Stimulated activated CD4-positive, alpha-beta T cell treated with anti-CD3 and anti-CD28 coated beads, Interleukin-15, amount 100 ng/mL, for 48 hours (primary cell): ENCODE results near the gene IDUA.
"Not testable (repeated sequence)": the region's sequence is repeated elsewhere in the genome, so short reads cannot be mapped to it uniquely, and the experiment has no call there.

ENCODE experiments used
- DNase-seq, 2 donors: peaks; one replicate each; pipeline ENCODE4 v3.0.0-alpha.2; 2020; ENCODE audit warnings: low read depth in 2 of 2

IDUA gene

DNA sequence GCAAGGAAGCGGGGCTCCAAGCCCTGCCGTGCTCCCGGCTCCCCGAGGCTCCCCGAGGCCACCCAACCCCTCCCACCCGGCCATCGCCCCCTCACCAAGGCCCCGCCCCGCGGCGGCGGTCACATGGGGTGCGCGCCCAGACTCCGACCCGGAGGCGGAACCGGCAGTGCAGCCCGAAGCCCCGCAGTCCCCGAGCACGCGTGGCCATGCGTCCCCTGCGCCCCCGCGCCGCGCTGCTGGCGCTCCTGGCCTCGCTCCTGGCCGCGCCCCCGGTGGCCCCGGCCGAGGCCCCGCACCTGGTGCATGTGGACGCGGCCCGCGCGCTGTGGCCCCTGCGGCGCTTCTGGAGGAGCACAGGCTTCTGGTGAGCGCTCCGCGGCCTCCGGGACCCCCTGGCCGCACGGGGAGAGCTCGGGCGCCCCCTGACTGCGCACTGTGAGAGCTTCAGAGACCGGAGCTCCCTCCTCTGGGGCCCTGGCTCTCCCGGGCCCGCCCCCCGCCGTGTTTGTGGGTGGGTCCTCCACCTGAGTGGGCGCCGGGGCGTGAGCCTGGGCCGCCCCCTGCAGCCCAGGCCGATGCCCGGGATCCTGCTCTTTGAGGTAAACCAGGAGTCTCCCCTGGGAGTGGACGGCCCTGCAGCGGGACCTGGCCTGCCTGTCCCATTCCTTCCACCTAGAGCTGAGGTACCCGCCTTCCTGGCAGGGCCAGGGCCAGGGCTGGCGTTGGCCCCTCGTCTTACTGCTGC, at the start of gene IDUA:
Gene IDUA, plus strand, starts transcription at position 166 of the 745 bp plus-strand sequence. Its CDS starts 41 bp downstream, at position 207.
- peak; percentile 61 to 84 for DNase-seq

DNA sequence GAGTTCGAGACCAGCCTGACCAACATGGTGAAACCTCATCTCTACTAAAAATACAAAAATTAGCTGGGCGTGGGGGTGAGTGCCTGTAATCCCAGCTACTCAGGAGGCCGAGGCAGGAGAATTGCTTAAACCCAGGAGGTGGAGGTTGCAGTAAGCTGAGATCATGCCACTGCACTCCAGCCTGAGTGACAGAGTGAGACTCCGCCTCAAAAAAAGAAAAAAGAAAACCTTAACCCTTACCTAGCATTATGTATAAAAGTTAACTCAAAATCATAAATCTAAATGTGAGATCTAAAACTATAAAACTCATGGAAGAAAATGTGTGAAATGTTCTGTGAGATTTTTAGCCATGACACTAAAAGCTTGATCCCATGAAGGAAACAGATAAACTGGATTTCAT, 47.3 kb upstream of the IDUA start:
- DNase-seq, result not testable (repeated sequence)

DNA sequence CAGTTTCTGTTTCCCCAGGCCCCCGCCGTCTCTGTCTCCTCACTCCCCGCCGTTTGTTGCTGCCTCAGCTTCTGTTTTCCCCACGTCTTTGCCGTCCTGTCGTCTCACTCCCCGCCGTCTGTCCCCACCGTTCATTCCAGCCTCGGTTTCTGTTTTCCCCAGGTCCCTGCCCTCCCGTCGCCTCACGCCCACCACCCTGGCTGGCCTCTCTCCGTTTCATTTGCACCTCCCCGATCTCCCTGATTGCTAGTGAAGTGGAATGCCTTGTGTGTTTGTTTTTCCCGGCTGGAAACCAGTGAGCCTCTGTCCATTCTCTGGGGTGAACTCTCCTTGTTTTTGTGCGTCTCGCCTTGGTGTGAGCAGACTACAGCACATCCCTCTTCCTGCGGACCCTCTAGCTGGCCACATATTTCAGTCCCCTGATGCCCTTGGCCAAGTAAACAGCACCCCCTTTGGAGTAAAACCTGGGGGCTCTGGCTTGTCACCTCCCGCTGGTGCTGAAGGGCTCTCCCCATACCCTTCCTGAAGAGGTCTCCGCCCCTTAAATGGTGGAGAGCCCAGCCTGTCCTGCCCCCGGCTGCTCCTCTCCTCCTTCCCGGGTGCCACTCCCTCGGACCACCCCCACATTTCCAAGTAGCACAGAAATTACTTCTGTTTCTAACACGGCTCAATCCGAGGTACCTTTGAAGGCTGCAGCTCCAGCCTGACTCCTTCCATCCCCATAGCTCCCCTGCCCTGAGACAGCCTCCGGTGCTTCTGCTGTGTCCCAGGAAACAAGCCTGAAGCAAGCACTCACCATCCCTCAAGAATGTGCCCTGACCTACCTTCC, 41.4 kb upstream of the IDUA start:
- no peak for DNase-seq

DNA sequence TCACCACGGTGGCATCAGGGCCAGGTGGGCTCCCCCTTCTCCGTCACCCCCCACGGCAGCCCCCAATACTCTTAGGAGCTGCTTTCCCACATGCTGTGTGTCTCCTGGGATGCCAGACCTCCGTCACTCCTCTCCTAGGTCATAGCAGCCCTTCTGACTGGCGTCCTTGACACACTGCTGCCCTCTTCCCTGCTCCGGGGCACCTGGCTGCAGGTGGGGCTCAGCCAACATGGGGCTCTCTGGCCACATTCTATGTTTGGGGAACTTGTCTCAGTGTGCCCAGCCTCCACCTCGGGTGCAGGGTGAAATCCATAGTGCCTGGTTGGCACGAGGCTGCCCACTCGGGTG, 40.8 kb upstream of the IDUA start:
- no peak for DNase-seq

DNA sequence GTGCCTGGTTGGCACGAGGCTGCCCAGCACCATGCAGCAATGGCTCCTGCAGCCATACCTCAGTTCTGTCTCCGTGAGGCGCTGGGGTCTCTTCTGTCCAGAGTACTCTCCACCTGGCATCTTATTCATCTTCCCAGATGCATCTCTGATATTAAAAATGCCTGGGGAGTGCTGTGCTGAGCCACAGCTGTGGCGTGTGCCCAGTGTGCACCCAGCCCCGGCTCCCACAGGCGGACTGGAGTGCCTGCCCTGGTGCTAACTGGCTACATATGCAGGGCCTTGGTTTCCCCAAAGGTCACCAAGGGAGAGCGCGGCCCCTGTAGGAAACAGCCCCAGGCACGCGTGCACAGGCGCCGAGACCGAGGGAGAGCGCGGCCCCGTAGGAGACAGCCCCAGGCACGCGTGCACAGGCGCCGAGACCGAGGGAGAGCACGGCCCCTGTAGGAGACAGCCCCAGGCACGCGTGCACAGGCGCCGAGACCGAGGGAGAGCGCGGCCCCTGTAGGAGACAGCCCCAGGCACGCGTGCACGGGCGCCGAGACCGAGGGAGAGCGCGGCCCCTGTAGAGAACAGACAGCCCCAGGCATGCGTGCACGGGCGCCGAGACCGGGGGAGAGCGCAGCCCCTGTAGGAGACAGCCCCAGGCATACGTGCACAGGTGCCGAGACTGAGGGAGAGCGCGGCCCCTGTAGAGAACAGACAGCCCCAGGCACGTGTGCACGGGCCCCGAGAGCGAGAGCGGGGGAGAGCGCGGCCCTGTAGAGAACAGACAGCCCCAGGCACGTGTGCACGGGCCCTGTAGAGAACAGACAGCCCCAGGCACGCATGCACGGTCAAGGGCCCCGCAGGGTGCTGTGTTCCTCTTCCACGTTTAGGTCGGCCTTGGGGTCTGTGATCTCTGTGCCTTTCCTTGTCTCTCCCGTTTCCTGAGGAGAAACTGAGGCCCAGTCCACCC, 40.0 kb upstream of the IDUA start:
- no peak for DNase-seq

DNA sequence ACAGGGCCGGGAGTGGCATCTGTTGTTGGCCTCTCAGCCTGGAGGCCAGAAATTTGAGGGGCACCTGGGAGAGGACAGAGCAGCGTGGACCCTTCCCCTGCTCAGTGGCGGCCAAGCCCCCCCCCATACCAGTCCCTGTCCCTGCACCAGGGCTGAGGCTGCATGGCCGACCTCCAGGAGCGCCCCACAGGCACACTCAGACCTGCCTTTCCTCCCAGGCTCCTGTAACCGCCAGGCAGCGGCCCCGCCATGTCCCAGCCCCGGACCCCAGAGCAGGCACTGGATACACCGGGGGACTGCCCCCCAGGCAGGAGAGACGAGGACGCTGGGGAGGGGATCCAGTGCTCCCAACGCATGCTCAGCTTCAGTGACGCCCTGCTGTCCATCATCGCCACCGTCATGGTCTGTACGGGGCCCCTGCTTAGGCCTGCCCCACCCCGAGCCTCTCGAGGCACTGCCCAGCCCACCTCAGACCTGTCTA, 39.3 kb upstream of the IDUA start:
- no peak for DNase-seq

DNA sequence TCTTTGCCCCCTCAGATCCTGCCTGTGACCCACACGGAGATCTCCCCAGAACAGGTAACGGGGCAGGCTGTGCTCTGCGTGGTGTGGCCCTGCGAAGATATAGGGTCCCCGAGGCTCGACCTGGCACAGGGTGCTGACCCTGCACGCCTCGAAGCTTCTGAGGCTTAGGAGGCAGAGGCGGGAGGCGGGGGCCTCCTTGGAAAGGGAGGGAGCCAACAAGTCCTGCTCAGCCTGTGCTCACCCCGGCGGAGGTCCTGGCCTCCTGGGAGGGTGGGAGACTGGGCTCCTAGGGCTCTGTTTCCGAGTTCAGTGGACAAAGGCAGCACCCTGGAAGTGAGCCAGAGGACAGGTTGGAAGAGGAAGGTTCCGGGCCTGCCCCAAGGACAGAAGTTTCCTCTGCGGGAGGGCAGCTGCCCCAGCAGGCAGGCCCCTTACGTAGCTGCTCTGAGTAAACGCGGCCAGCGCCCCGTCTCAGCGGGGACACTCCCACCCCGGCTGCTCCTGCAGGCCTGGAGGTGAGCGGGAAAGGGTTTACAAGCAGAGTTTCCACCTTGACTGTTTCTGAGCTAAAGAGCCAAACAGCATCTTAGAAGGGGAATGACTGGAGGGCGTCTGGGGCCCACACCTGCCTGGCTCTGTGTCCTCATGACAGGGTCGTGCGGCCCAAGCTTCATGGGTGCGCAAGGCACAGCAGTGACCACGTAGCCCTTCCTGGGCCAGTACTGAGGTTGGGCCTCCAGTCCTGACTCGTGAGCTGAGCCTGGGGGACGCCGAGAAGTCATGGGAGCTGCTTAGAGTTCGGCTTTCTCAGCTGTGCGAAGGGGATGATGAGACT, 38.5 kb upstream of the IDUA start:
- DNase-seq, result no peak

DNA sequence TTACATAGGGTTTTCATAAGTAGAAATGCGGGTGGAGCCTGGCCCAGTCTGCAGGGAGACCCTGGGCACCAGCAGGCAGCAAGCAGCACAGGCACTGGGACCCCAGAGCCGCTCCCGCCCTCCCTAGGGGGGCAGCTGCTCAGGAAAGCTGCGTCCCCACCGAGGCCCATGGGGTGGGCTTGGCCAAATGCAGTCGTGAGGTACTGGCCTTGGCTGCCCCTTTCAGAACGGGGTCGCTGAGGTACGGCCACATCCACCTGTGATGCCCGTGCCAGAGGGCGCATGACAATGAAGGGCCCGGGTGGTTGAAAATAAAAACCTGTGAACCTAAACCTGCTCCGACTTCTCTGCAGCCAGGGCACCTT, 37.9 kb upstream of the IDUA start:
- DNase-seq, result no peak

DNA sequence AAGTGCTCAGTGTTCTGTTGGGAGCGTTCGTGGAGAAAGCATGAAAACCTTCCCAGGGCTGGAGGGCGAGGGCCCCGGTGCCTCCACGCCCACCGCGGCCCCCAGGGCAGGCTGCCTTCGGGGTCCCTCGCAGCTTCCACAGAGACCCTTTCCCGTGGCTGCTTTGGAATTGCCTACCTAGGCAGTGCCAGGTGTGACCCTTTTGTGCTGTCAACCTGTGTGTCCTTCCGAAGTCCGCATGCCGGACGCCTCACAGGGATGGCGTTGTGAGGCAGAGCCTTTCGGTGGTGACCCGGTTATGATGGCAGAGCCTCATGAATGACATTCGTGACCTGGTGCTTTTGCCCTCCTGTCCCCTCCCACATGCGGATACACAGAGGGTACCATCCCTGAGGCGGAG, 37.2 kb upstream of the IDUA start:
- no peak for DNase-seq

DNA sequence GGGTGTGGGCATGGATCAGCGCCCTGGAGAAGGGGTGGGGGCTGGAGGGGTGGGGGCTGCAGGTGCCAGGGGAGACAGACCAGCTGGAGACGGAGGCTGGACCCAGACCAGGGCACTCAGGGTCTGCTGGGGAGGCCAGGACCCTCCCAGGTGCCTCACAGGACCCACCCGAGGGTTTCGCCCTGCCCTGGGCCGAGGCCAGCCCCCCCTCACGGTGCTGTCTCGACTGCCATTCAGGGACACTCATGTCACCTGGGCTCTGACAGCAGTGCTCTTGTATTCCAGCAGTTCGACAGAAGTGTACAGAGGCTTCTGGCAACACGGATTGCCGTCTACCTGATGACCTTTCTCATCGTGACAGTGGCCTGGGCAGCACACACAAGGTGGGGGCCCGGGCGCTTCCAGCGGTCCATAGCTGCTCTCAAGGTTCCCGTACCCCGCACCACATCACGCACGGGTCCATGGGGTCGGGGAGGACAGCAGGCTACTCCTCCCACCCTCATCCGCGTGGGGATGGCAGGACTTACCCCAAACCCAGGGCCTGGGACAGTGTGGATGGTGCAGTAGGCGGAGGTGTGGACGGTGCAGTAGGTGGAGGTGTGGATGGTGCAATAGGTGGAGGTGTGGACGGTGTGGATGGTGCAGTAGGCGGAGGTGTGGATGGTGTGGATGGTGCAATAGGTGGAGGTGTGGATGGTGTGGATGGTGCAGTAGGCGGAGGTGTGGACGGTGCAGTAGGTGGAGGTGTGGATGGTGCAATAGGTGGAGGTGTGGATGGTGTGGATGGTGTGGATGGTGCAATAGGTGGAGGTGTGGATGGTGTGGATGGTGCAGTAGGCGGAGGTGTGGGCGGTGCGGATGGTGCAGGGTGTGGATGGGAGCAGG, 36.5 kb upstream of the IDUA start:
- DNase-seq, result no peak

DNA sequence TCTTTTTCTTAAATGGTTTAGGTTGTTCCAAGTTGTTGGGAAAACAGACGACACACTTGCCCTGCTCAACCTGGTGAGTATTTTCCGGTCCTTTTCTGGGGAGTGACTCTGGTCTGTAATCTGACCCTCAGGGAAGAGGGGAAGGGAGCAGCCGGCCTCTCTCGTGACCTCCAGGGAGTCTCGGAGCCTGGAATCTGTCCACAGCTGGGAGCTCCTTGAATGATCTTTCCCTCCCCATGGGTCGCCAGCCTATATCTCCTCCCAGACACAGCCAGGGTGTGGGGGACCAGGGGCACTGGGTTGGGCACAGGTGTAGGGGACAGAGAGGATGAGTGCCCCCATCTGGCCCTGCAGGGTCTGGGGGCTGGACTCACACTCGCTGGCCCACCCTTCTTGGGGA, 35.7 kb upstream of the IDUA start:
- no peak for DNase-seq

DNA sequence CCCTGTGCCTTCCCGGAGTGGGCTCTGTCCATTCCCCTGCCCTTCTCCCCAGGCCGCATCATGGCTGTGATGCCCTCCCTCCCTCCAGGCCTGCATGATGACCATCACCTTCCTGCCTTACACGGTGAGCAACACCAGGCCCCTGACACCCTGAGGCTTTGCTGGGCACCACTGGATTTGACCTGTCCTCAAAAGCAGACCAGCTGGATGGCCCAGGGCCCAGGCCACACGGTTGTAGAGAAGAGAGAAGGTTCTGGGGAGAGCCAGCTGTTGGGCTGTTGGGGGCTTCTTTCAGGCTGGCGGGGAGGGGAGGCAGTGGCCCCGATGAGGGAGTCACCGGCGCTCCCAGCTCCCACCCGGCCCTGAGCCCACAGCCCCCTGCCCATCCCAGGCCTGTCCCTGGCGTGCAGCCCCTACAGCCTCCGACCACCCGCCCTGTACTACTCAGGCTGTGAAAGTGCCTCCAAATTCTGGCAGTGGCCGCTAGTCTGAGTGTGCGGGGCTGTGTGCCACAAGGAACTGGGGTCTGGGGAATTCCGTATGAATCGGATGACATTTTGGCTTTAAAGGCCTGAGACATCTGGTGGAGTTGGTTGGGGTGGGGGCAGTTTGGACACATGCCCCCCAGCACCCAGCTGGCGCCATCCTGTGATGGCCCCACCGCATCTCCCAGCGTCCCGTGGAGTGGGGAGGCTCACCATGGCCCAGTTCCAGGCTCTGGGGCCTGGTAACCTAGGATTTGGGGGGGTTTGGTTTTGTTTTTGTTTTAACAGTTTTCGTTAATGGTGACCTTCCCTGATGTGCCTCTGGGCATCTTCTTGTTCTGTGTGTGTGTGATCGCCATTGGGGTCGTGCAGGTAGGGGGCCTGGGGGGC, 35.0 kb upstream of the IDUA start:
- DNase-seq, result no peak

DNA sequence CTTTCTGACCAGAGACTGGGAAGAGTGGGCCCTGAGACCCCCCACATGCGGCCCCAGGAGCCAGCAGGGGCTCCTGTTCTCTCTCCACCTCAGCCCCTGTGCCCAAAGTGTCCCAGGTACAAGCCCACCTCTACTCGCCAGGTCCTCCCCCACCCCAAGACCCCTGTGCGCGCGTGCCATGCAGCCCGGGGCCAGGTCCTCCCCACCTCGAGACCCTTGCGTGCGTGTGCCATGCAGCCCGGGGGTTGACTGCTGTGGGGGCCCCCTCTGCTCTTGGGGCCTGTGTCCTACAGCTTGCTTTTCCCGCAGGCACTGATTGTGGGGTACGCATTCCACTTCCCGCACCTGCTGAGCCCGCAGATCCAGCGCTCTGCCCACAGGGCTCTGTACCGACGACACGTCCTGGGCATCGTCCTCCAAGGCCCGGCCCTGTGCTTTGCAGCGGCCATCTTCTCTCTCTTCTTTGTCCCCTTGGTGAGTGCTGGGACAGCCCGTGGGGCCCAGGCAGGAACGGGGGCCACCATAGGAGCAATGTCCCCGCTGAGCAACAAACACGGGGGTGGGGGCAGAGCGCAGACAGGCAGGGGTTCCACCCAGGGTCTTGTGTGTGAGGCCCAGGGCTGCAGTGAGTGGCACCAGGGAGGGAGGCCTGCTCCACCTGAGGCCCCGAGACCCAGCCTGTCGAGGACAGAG, 33.8 kb upstream of the IDUA start:
- DNase-seq, result no peak

DNA sequence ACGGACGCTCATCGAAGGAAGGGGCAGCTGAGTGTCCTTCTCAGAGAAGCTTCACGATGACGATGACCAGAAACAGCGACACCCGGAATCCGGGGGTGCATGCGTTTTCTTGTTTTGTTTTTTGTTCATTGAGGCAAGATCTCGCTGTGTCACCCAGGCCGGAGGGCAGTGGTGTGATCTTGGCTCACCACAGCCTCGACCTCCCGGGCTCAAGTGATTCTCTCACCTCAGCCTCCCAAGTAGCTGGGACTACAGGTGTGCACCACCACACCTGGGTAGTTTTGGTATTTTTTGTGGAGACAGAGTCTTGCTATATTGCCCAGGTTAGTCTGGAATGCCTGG, 33.3 kb upstream of the IDUA start:
- DNase-seq, result no peak

DNA sequence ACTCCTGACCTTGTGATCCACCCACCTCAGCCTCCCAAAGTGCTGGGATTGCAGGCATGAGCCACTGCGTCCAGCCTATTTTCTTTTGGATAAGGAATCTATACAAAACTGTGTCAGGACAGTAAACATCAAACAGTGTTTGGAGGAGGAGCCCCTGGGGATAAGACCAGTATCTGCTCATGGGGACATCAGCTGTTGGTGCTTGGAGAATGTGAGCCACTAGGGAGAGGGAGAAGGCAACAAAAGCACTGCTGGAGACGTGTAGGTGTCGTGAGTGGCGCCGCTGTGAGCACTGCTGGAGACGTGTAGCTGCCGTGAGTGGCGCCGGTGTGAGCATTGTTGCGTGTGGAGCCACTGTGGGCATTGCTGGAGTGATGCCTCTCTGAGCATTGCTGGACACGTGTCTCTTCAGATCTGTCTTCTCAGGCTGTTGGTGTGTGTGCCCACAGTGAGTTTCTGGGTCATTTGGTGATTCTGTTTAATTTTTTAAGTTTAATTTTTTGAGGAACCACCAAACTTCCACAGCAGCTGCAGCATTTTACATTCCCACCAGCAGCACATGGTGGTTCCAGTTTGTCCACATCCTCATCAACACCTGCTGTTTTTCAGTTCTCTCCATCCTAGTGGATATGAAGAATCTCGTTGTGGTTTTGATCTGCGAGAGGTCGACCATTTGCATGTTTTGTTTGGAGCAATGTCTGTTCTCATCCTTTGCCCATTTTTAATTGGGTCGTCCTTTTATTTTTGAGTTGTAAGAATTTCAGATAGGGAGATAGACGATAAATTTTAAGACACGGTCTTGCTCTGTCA, 32.4 kb upstream of the IDUA start:
- no peak for DNase-seq

DNA sequence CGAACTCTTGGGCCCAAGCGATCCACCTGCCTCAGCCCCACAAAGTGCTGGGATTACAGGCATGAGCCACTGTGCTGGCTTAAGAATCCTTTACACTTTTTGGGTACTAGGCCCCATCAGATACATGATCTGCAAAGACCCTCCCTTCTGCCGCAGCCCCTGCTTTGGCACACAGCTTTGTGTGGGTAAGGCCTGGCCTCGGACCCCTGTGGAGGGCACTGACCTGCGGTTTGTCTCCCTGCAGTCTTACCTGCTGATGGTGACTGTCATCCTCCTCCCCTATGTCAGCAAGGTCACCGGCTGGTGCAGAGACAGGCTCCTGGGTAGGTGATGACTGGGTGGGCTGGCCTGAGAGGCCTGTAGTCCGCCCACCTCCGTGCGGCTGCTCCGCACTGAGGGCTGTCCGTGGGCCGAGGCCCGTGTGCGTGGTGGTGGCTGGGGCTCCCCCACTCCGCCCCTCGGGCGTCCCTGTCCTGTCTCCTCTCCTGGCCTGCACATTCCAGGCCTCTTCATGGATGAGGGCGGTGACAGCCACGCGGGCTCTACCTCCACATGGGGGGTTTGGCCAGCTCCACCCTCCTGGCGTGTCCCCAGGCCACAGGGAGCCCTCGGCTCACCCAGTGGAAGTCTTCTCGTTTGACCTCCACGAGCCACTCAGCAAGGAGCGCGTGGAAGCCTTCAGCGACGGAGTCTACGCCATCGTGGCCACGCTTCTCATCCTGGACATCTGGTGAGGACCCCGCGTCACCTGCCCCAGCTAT, 31.5 kb upstream of the IDUA start:
- no peak for DNase-seq

DNA sequence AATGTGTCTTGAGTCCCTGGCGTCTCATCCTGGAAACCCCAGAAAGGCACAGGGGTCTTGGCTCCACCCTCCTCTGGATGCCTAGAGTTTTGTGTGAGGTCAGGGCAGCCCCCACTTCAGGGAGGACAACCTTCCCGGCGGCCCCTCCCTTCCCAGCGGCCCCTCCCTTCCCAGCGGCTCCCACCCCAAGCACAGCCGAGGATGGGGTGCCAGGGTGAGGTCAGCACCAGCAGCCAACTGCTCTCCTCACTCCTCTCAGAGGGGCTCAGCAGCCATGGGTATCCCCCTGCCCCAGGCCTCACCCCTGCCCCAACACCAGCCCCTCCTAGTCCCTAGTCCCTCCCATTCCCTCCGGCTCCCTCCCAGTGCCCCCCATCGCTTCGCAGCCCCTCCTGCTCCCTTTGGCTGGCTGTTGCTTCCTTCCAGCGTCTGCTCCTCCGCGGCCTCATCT, 30.9 kb upstream of the IDUA start:
- no peak for DNase-seq
